MCF 10A (cell line): ENCODE data around the gene FLT3. TPM values are rescaled to one million over a fixed set of nuclear protein-coding genes. Genes with fewer than 3 reads are reported as not detected.

Experiments
- BruUV-seq: library from RNA; stranded (reverse); fragments of 400-500 nt; replicated peaks from 2 replicates; lab custom pipeline; 2021; lab: Mats Ljungman, UMichigan
- CTCF ChIA-PET: fragments of 300-600 bp; sonication (Branson Sonifier 250); formaldehyde crosslinking; extraction: SDS; loops from one replicate; lab custom pipeline; 2021; ENCODE audit warnings: antibody characterized with exemption, inconsistent platforms; lab: Yijun Ruan, JAX
- POLR2A ChIA-PET: fragments of 300-600, 350-650 bp; sonication (Branson Sonifier 250); formaldehyde crosslinking; extraction: SDS; loops from one replicate; lab custom pipeline; 2020; ENCODE audit warnings: antibody characterized with exemption, inconsistent platforms; lab: Yijun Ruan, JAX
- DNase-seq: peaks from one replicate; pipeline ENCODE4 v3.0.0-alpha.2; 2018; ENCODE audit not compliant: unreplicated experiment
- H3K27ac Mint-ChIP-seq: one replicate; pipeline ENCODE4 v1.8.0; 2022; ENCODE audit warnings: mild to moderate bottlenecking, low read depth, mixed read lengths; ENCODE audit not compliant: unreplicated experiment
- H3K27me3 Mint-ChIP-seq: one replicate; pipeline ENCODE4 v1.8.0; 2022; ENCODE audit warnings: mixed read lengths; ENCODE audit not compliant: insufficient read depth, unreplicated experiment
- H3K36me3 Mint-ChIP-seq: one replicate; pipeline ENCODE4 v1.8.0; 2022; ENCODE audit warnings: mild to moderate bottlenecking, moderate library complexity, mixed read lengths; ENCODE audit not compliant: insufficient read depth, unreplicated experiment
- H3K4me1 Mint-ChIP-seq: one replicate; pipeline ENCODE4 v1.8.0; 2022; ENCODE audit warnings: mixed read lengths; ENCODE audit not compliant: insufficient read depth, unreplicated experiment
- H3K4me3 Mint-ChIP-seq: one replicate; pipeline ENCODE4 v1.8.0; 2022; ENCODE audit warnings: mild to moderate bottlenecking, moderate library complexity, mixed read lengths; ENCODE audit not compliant: unreplicated experiment
- H3K9me3 Mint-ChIP-seq: one replicate; pipeline ENCODE4 v1.8.0; 2022; ENCODE audit warnings: mixed read lengths; ENCODE audit not compliant: unreplicated experiment
- intact Hi-C: fragments of 100-400 bp; cut with micrococcal nuclease; formaldehyde crosslinking; loops from 2 replicates; pipeline ENCODE4 v1.14.1; 2022
- total RNA-seq: library from RNA; stranded (reverse); gene quantifications from 2 replicates; pipeline ENCODE4 v1.2.3, GENCODE V29; 2022
- TF ChIP-seq, protein P1 (sequence below): fragments of 200-600 bp; IDR thresholded peaks from one replicate; pipeline ENCODE4 v1.8.0; 2022; ENCODE audit warnings: antibody characterized with exemption, mild to moderate bottlenecking; ENCODE audit not compliant: unreplicated experiment

Gene FLT3
- total RNA-seq, 1 experiment from 2014 or later: not detected

DNA sequence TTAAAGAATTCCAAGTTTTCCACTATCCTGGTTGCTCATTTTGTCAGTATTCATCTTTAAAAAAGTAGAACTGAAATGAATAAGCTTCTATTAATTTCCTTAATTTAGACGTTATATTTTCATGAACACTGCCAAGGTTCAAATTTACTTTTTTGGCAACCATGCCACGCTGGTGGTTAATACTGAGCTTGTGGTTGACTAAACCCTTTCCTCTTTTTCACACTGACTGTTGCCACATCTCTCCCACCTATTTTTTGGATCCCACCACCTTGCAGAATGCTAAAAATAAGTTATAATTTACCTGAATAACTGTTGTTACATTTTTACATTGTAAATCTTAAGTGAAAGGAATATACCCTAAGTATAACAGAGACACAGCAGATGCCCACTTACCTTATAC is 45.0 kb downstream of the FLT3 start:
- H3K36me3 Mint-ChIP-seq: no peaks in the 10 kb centered on the region
- H3K4me1 Mint-ChIP-seq: peaks cover 3% of the 10 kb centered on the region
- intact Hi-C loops: no loop called here
- CTCF ChIA-PET: interaction anchor here (0.8 kb wide), 1 partner anchor 71 kb away, joined by 5 read pairs; no protein-coding TSS in a partner anchor
- no peak overlapping the region for H3K4me3 Mint-ChIP-seq
- no peaks in the 10 kb centered on the region for H3K9me3 Mint-ChIP-seq
- H3K27ac Mint-ChIP-seq: no peak overlapping the region
- POLR2A ChIA-PET: no interaction called here
- no peak for DNase-seq
- BruUV-seq: no TSS peak
- TF ChIP-seq, protein P1, sequence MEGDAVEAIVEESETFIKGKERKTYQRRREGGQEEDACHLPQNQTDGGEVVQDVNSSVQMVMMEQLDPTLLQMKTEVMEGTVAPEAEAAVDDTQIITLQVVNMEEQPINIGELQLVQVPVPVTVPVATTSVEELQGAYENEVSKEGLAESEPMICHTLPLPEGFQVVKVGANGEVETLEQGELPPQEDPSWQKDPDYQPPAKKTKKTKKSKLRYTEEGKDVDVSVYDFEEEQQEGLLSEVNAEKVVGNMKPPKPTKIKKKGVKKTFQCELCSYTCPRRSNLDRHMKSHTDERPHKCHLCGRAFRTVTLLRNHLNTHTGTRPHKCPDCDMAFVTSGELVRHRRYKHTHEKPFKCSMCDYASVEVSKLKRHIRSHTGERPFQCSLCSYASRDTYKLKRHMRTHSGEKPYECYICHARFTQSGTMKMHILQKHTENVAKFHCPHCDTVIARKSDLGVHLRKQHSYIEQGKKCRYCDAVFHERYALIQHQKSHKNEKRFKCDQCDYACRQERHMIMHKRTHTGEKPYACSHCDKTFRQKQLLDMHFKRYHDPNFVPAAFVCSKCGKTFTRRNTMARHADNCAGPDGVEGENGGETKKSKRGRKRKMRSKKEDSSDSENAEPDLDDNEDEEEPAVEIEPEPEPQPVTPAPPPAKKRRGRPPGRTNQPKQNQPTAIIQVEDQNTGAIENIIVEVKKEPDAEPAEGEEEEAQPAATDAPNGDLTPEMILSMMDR: no peak
- peaks cover 19% of the 10 kb centered on the region for H3K27me3 Mint-ChIP-seq

DNA sequence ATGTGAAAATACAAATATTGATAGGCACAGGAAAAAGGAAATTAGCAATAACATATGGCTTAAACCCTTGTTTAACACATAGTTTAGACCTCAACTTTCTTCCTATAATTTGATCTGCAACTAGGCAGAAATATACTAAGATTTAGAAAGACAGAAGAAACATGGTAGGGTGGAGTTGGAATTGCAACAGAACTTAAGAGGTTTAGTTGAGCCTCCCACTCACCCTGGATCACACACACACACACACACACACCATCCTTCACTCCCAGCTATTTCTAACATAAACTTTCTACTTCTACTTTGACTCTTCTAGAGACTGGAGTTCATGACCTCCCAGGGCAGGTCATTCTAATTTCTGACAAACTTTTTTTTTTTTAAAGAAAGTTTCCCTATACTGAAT is 47.4 kb downstream of the FLT3 start:
- POLR2A ChIA-PET: no interaction called here
- H3K9me3 Mint-ChIP-seq: no peaks in the 10 kb centered on the region
- no TSS peak for BruUV-seq
- H3K27me3 Mint-ChIP-seq: peaks cover 19% of the 10 kb centered on the region
- TF ChIP-seq, protein P1: no peak
- CTCF ChIA-PET: interaction anchor here (0.7 kb wide), 1 partner anchor 592 kb away, joined by 4 read pairs; no protein-coding TSS in a partner anchor
- H3K27ac Mint-ChIP-seq: no peak overlapping the region
- H3K4me3 Mint-ChIP-seq: no peak overlapping the region
- DNase-seq: no peak
- no peaks in the 10 kb centered on the region for H3K36me3 Mint-ChIP-seq
- intact Hi-C loops: no loop called here
- H3K4me1 Mint-ChIP-seq: peaks cover 6% of the 10 kb centered on the region

DNA sequence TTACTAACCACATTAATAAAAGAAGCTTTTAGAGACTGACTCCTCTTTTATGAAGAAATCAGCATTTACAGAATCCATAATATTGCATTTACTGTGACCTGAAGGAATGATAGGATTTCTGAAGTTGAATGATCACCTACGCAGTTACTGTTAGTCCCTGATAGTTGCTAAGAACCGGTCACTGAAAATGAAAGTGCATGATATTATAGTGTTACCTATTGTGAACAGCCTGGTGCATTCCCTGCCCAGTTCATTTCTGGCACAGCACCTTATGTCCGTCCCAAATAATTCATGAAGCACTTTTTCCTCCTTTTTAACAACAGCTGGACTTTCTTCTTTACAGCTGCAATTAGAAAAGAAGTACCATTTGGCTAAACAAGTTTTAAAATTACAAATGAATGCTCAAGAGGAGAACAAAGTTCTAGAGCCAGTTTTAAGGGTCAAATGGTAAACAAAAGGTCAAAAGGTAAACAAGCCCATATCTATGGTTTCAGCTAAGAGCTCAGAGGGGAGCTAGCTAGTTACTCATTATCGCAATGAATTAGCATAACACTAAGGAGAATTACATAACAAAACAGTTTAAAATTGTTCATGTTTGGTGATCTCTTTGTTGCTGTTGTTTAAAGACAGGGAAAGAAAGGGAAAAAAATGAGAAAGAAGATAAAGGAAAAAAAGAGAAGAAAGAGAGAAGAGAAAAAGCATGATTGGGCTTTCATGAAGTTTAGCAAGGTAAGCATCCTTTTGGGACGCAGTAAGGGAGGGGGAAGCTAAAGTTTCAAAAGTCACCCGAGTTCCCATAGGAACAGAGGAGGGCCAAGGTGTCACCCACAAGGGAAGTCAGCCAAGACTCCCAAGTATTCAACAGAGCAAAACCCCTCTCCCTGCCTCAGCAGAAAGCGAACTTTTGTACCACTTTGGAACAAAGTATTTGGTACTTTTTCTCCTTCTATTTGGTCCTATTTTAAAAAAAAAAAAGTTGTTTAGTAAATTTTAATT is 50.2 kb downstream of the FLT3 start:
- H3K27ac Mint-ChIP-seq: no peak overlapping the region
- no peak overlapping the region for H3K4me3 Mint-ChIP-seq
- TF ChIP-seq, protein P1: no peak
- no peak for DNase-seq
- peaks cover 5% of the 10 kb centered on the region for H3K27me3 Mint-ChIP-seq
- intact Hi-C loops: no loop called here
- ChIA-PET POLR2A (interaction anchor here (0.6 kb wide), 1 partner anchor 1053 kb away, joined by 3 read pairs; no protein-coding TSS in a partner anchor), CTCF (interaction anchor here (0.6 kb wide), 4 partner anchors 17 to 1882 kb away, joined by 3 to 4 read pairs (median 3); no protein-coding TSS in a partner anchor)
- H3K36me3 Mint-ChIP-seq: no peaks in the 10 kb centered on the region
- peaks cover 6% of the 10 kb centered on the region for H3K4me1 Mint-ChIP-seq
- H3K9me3 Mint-ChIP-seq: no peaks in the 10 kb centered on the region
- BruUV-seq: no TSS peak

DNA sequence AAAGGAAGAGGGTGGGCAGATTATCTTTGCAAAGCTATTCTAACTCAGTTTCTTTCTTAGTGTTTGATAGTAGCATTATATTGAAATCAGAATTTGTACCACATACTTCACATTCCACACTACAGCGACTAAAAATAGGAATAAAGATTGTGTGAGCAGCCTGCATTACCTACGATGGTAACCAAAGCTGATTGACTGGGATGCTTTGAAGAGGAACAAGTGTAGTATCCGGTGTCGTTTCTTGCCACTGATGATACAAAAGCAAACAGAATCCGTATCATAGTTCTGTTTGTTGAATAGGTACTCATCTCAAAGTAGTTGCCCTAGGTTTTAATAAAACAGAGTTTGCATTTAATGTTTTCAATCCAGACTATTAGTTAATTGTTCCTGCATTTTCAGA is 51.2 kb downstream of the FLT3 start:
- no peak for DNase-seq
- CTCF ChIA-PET: interaction anchor here (0.6 kb wide), 2 partner anchors 14 to 50 kb away, joined by 3 to 4 read pairs; no protein-coding TSS in a partner anchor
- POLR2A ChIA-PET: no interaction called here
- no peaks in the 10 kb centered on the region for H3K27me3 Mint-ChIP-seq
- TF ChIP-seq, protein P1: no peak
- H3K9me3 Mint-ChIP-seq: no peaks in the 10 kb centered on the region
- no peaks in the 10 kb centered on the region for H3K36me3 Mint-ChIP-seq
- no peak overlapping the region for H3K4me3 Mint-ChIP-seq
- intact Hi-C loops: no loop called here
- BruUV-seq: no TSS peak
- peaks cover 6% of the 10 kb centered on the region for H3K4me1 Mint-ChIP-seq
- no peak overlapping the region for H3K27ac Mint-ChIP-seq
